HG03045 (cell line): ENCODE measurements around the gene NALCN.
A peak's percentile ranks its signal among the peaks of the same experiment; 100 is the strongest.

ENCODE experiments used
- ATAC-seq: cut with Tn5 transposase; IDR thresholded peaks from one replicate; pipeline ENCODE4 v1.9.1; 2021; ENCODE audit warnings: mild to moderate bottlenecking, moderate library complexity; ENCODE audit not compliant: unreplicated experiment

Gene NALCN

GRCh38 chr13:101292711-101293110 lies 123.6 kb downstream of the NALCN start:
- no peak for ATAC-seq

GRCh38 chr13:101291646-101292515 lies 124.4 kb downstream of the NALCN start:
- ATAC-seq = no peak

- no peak for ATAC-seq
Measured at GRCh38 chr13:101291206-101291605, 125.1 kb downstream of the NALCN start.

- ATAC-seq = no peak
Measured at GRCh38 chr13:101289764-101290163, 126.5 kb downstream of the NALCN start.

GRCh38 chr13:101283782-101284181 lies 132.5 kb downstream of the NALCN start:
- ATAC-seq = no peak

GRCh38 chr13:101272886-101273285 lies 143.4 kb downstream of the NALCN start:
- no peak for ATAC-seq

GRCh38 chr13:101271681-101272245 lies 144.5 kb downstream of the NALCN start:
- no peak for ATAC-seq

GRCh38 chr13:101267656-101268055 lies 148.7 kb downstream of the NALCN start:
- ATAC-seq = no peak

GRCh38 chr13:101265934-101266333 lies 150.4 kb downstream of the NALCN start:
- ATAC-seq = no peak

- ATAC-seq = no peak
Measured at GRCh38 chr13:101264931-101265330, 151.4 kb downstream of the NALCN start.

GRCh38 chr13:101262306-101262705 lies 154.0 kb downstream of the NALCN start:
- no peak for ATAC-seq

- no peak for ATAC-seq
Measured at GRCh38 chr13:101258509-101258908, 157.8 kb downstream of the NALCN start.

GRCh38 chr13:101258071-101258470 lies 158.2 kb downstream of the NALCN start:
- peak; percentile 93 for ATAC-seq

GRCh38 chr13:101248739-101249514 lies 167.4 kb downstream of the NALCN start:
- no peak for ATAC-seq

GRCh38 chr13:101242720-101243119 lies 173.6 kb downstream of the NALCN start:
- no peak for ATAC-seq

GRCh38 chr13:101238555-101238954 lies 177.8 kb downstream of the NALCN start:
- no peak for ATAC-seq

GRCh38 chr13:101231751-101232428 lies 184.4 kb downstream of the NALCN start:
- no peak for ATAC-seq

GRCh38 chr13:101230271-101230890 lies 185.9 kb downstream of the NALCN start:
- ATAC-seq = no peak

- no peak for ATAC-seq
Measured at GRCh38 chr13:101219609-101220265, 196.6 kb downstream of the NALCN start.

GRCh38 chr13:101218484-101218883 lies 197.8 kb downstream of the NALCN start:
- no peak for ATAC-seq
